OCI-LY3 (cell line): ENCODE results near the gene HDDC3.

Experiments used
- EZH2phosphoT487 ChIP-seq: fragments of 200-600 bp; shearing (Covaris generic); IDR thresholded peaks from 2 replicates; pipeline ENCODE4 v1.6.1; 2018; ENCODE audit warnings: antibody characterized with exemption, mixed run types, low read depth
- TF ChIP-seq, protein P1 (sequence below): fragments of 200-600, 300-600 bp; sonication (generic); IDR thresholded peaks from 2 replicates; pipeline ENCODE4 v1.5.1; 2014; ENCODE audit warnings: antibody characterized with exemption, low read length, low read depth

DNA sequence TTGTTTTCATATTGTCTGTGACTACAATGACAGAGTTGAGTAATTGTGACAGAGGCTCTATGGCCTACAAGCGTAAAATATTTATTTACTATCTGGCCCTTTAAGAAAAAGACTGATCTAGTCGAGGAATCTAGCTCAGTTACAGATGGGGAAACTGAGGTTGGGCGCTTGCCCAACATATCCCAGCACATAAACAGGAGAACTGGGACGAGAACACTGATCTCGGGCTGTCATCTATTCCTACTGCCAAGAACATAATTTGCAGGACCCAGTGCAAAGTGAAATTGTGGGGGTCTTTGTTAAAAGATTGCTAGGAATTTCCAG, 46.1 kb downstream of the HDDC3 start:
- TF ChIP-seq, protein P1, sequence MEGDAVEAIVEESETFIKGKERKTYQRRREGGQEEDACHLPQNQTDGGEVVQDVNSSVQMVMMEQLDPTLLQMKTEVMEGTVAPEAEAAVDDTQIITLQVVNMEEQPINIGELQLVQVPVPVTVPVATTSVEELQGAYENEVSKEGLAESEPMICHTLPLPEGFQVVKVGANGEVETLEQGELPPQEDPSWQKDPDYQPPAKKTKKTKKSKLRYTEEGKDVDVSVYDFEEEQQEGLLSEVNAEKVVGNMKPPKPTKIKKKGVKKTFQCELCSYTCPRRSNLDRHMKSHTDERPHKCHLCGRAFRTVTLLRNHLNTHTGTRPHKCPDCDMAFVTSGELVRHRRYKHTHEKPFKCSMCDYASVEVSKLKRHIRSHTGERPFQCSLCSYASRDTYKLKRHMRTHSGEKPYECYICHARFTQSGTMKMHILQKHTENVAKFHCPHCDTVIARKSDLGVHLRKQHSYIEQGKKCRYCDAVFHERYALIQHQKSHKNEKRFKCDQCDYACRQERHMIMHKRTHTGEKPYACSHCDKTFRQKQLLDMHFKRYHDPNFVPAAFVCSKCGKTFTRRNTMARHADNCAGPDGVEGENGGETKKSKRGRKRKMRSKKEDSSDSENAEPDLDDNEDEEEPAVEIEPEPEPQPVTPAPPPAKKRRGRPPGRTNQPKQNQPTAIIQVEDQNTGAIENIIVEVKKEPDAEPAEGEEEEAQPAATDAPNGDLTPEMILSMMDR, result no peak
- TF ChIP-seq EZH2phosphoT487, result no peak
